Gastrocnemius medialis (tissue), 4 donors: Measurements from ENCODE around the gene EIF4E2.

Experiments
- POLR2A ChIP-seq, 2 donors: fragments of 450-650 bp; IDR thresholded peaks; one replicate each; pipeline ENCODE4 v1.6.1; 2017; ENCODE audit warnings: antibody characterized with exemption in 2 of 2, mild to moderate bottlenecking in 2 of 2, moderate library complexity in 2 of 2
- TF ChIP-seq, protein P1 (sequence below), 5 experiments: fragments of 450-650 bp in 3 of 5; fragments of 200-600 bp in 2 of 5; sonication (generic) in 2 of 5; IDR thresholded peaks in 4 of 5; conservative IDR thresholded peaks in 1 of 5; 1 replicate in 4 of 5; 2 replicates in 1 of 5; pipeline ENCODE4 v1.5.1; 2016 to 2019; ENCODE audit warnings: antibody characterized with exemption in 5 of 5, mild to moderate bottlenecking in 3 of 5, moderate library complexity in 3 of 5

DNA sequence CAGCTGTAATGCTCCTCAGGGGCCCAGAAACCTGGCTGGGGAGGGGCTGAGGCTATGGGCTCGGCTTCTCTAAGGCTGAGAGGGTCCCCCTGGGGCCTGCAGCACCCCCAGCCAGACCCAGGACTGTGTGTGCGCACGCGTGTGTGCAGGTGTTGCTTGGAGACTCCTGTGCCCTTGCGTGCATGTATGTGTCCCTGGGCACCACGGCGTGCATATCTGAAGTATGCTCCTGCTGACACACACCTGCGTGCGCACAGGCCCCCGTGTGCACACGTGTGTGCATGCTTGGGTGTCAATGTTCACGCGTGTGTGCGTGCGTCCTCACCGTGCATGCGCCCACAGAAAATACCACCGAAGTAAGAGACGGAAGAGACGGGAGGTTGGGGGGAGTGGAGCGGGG, 48.0 kb upstream of the EIF4E2 start:
- TF ChIP-seq POLR2A (IDR thresholded peaks at IDR 0.05), result no peak
- TF ChIP-seq, protein P1, sequence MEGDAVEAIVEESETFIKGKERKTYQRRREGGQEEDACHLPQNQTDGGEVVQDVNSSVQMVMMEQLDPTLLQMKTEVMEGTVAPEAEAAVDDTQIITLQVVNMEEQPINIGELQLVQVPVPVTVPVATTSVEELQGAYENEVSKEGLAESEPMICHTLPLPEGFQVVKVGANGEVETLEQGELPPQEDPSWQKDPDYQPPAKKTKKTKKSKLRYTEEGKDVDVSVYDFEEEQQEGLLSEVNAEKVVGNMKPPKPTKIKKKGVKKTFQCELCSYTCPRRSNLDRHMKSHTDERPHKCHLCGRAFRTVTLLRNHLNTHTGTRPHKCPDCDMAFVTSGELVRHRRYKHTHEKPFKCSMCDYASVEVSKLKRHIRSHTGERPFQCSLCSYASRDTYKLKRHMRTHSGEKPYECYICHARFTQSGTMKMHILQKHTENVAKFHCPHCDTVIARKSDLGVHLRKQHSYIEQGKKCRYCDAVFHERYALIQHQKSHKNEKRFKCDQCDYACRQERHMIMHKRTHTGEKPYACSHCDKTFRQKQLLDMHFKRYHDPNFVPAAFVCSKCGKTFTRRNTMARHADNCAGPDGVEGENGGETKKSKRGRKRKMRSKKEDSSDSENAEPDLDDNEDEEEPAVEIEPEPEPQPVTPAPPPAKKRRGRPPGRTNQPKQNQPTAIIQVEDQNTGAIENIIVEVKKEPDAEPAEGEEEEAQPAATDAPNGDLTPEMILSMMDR (IDR thresholded peaks at IDR 0.05 in 4 of 5, conservative IDR thresholded peaks at IDR 0.05 in 1 of 5), result no peak
